Vagina (tissue), 2 donors: ENCODE data around the gene LUZP1. TPM values are rescaled to one million over a fixed set of nuclear protein-coding genes. Genes with fewer than 3 reads are reported as not detected.

ENCODE experiments used
- DNase-seq, 2 donors: peaks; one replicate each; pipeline ENCODE4 v3.0.0-alpha.2; 2017; ENCODE audit errors: extremely low spot score in 2 of 2
- H3K27ac ChIP-seq: fragments of 200-600 bp; sonication (generic); one replicate; pipeline ENCODE4 v1.5.1; 2019
- H3K27me3 ChIP-seq: fragments of 200-600 bp; sonication (generic); one replicate; pipeline ENCODE4 v1.5.1; 2019
- H3K36me3 ChIP-seq, 2 donors: fragments of 200-600 bp; sonication (generic); one replicate each; pipeline ENCODE4 v1.5.1; 2017 to 2019
- H3K4me1 ChIP-seq: fragments of 200-600 bp; sonication (generic); one replicate; pipeline ENCODE4 v1.5.1; 2019
- H3K4me3 ChIP-seq, 2 donors: fragments of 200-600 bp; sonication (generic); 1 replicate in 1 of 2; 2 replicates in 1 of 2; pipeline ENCODE4 v1.5.1; 2016 to 2019
- H3K9me3 ChIP-seq: fragments of 200-600 bp; sonication (generic); one replicate; pipeline ENCODE4 v1.5.1; 2019
- POLR2A ChIP-seq, 2 donors: fragments of 450-650 bp; IDR thresholded peaks; one replicate each; pipeline ENCODE4 v1.6.1; 2017; ENCODE audit warnings: antibody characterized with exemption in 2 of 2, mild to moderate bottlenecking in 2 of 2, moderate library complexity in 2 of 2
- POLR2AphosphoS5 ChIP-seq, 2 donors: sonication (generic); formaldehyde crosslinking; IDR thresholded peaks; one replicate each; pipeline ENCODE4 v1.9.0; 2017; ENCODE audit warnings: antibody characterized with exemption in 2 of 2, mild to moderate bottlenecking in 2 of 2, low read depth in 1 of 2; ENCODE audit not compliant: insufficient read depth in 1 of 2
- intact Hi-C: fragments of 100-400 bp; cut with DNase I; formaldehyde crosslinking; loops from one replicate; pipeline ENCODE4 v1.15.1; 2023
- total RNA-seq: library from RNA; depleted of rRNA; stranded (reverse); fragments of >200 nt; gene quantifications from one replicate; pipeline ENCODE4 v1.2.3, GENCODE V29; 2016
- TF ChIP-seq, protein P1 (sequence below), 3 experiments: fragments of 450-650 bp in 2 of 3; fragments of 200-600 bp in 1 of 3; sonication (generic) in 1 of 3; IDR thresholded peaks; one replicate each; pipeline ENCODE4 v1.5.1; 2017 to 2019; ENCODE audit warnings: antibody characterized with exemption in 3 of 3, mild to moderate bottlenecking in 2 of 3, moderate library complexity in 2 of 3

LUZP1 gene
- total RNA-seq, 1 donor from 2014 or later: 23.8 TPM

DNA sequence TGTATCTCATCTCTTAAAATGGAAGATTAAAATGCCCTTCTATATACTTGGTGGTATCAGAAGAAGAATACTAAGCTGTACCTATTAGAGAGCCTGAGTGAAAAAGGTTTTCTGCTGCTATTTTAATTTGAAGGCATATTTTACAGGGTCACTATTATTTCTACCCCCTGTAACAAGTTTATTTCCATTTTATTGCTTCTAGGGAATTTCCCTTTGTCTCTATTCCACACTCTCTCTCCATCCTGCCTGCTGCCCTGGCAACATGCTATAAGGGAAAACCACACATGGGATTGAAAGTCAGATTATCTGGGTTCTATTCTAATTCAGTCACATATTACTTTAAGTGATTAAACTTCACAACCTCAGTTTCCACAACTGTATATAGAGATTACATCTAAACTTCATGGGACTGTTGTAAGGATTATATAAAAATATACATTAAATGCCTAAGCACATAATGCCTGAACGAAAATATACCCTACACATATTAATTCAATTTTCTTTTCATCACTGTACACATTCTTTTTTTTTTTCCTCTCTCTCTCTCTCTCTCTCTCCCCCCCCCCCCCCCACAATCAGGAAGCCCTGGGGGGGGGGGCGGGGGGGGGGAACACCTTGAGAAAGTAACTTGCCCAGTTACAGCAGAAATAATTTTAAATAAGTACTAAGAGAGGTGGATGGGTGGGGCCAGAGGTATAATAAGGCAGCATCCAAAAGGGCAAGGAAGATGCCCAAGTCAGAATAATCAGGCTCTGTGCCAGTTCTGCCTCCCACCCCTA, 51.5 kb downstream of the LUZP1 start:
- H3K27ac ChIP-seq: no peak overlapping the region
- intact Hi-C loops: no loop called here
- no peaks in the 10 kb centered on the region for H3K27me3 ChIP-seq
- DNase-seq: no peak
- no peak overlapping the region for H3K4me3 ChIP-seq
- H3K4me1 ChIP-seq: peaks cover 86% of the 10 kb centered on the region
- TF ChIP-seq POLR2A (IDR thresholded peaks at IDR 0.05) (no peak), POLR2AphosphoS5 (IDR thresholded peaks at IDR 0.05; ENCODE audit: insufficient read depth in 1 of 2, low read depth in 1 of 2) (no peak)
- TF ChIP-seq, protein P1, sequence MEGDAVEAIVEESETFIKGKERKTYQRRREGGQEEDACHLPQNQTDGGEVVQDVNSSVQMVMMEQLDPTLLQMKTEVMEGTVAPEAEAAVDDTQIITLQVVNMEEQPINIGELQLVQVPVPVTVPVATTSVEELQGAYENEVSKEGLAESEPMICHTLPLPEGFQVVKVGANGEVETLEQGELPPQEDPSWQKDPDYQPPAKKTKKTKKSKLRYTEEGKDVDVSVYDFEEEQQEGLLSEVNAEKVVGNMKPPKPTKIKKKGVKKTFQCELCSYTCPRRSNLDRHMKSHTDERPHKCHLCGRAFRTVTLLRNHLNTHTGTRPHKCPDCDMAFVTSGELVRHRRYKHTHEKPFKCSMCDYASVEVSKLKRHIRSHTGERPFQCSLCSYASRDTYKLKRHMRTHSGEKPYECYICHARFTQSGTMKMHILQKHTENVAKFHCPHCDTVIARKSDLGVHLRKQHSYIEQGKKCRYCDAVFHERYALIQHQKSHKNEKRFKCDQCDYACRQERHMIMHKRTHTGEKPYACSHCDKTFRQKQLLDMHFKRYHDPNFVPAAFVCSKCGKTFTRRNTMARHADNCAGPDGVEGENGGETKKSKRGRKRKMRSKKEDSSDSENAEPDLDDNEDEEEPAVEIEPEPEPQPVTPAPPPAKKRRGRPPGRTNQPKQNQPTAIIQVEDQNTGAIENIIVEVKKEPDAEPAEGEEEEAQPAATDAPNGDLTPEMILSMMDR (IDR thresholded peaks at IDR 0.05): no peak
- no peaks in the 10 kb centered on the region for H3K36me3 ChIP-seq
- H3K9me3 ChIP-seq: no peaks in the 10 kb centered on the region

DNA sequence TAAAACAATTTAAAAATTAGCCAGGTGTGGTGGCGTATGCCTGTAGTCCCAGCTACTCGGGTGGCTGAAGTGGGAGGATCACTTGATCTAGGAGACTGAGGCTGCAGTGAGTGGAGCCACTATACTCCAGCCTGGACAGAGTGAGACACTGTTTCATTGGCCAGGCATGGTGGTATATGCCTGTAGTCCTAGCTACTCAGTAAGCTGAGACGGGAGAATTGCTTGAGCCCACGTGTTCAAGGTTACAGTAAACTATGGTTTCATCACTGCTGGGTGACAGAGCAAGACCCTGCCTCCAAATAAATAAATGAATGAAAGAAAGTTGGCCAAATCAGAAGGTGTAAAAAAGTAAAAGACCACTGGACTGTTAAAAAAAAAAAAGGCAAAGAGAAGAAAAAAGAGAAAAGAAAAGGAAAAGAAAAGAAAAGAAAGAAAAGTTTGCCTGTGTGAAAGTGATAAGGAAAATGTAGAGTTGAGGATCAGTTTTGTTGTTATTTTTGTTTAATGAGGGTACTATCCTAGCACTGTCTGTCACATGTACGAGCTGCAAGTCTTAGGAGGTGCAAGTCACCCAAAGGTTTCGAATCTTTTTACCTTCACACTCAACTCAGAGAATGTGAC, 52.3 kb downstream of the LUZP1 start:
- DNase-seq: no peak
- no peaks in the 10 kb centered on the region for H3K27me3 ChIP-seq
- H3K36me3 ChIP-seq: no peaks in the 10 kb centered on the region
- H3K27ac ChIP-seq: no peak overlapping the region
- H3K9me3 ChIP-seq: no peaks in the 10 kb centered on the region
- TF ChIP-seq, protein P1 (IDR thresholded peaks at IDR 0.05): no peak
- no peak for TF ChIP-seq POLR2AphosphoS5 (IDR thresholded peaks at IDR 0.05; ENCODE audit: insufficient read depth in 1 of 2, low read depth in 1 of 2)
- no peak for TF ChIP-seq POLR2A (IDR thresholded peaks at IDR 0.05)
- peaks cover 85% of the 10 kb centered on the region for H3K4me1 ChIP-seq
- no peak overlapping the region for H3K4me3 ChIP-seq
- intact Hi-C loops: no loop called here

DNA sequence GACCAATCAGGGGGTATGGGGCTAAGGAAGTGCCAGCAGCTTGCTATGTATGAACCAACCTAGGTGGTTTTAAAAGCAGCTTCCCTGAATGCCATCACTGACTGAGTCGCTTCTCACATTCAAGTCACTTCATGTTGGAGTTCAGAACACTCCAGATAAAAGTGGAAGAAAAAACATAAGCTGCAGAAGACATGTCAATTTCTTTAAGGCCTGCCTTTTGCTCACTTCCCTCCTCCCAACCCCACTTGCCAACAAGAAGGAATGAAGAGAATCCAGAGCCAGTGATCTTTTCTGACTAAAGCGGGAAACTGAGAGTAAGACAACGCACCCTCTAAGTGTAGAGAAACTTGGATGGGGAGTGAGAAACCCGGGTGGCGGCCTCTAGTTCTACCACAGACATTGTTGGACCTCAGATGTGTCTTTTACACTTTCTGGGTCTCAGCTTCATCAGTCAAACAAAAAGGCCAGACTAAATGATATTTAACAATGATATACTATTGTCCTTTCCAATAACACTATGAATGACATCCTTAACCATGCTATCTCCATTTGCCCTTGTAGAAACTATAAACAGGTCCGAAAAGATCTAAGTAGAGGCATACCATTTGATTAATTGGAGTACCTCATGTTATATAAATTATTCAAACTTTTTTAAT, 54.1 kb downstream of the LUZP1 start:
- TF ChIP-seq POLR2AphosphoS5 (IDR thresholded peaks at IDR 0.05; ENCODE audit: insufficient read depth in 1 of 2, low read depth in 1 of 2): no peak
- TF ChIP-seq, protein P1 (IDR thresholded peaks at IDR 0.05): no peak
- no peak for TF ChIP-seq POLR2A (IDR thresholded peaks at IDR 0.05)
- no peak for DNase-seq
- no peaks in the 10 kb centered on the region for H3K9me3 ChIP-seq
- H3K4me1 ChIP-seq: peaks cover 80% of the 10 kb centered on the region
- H3K36me3 ChIP-seq: no peaks in the 10 kb centered on the region
- H3K27ac ChIP-seq: peak overlapping the region; percentile 57
- H3K4me3 ChIP-seq: no peak overlapping the region
- intact Hi-C loops: no loop called here
- no peaks in the 10 kb centered on the region for H3K27me3 ChIP-seq

DNA sequence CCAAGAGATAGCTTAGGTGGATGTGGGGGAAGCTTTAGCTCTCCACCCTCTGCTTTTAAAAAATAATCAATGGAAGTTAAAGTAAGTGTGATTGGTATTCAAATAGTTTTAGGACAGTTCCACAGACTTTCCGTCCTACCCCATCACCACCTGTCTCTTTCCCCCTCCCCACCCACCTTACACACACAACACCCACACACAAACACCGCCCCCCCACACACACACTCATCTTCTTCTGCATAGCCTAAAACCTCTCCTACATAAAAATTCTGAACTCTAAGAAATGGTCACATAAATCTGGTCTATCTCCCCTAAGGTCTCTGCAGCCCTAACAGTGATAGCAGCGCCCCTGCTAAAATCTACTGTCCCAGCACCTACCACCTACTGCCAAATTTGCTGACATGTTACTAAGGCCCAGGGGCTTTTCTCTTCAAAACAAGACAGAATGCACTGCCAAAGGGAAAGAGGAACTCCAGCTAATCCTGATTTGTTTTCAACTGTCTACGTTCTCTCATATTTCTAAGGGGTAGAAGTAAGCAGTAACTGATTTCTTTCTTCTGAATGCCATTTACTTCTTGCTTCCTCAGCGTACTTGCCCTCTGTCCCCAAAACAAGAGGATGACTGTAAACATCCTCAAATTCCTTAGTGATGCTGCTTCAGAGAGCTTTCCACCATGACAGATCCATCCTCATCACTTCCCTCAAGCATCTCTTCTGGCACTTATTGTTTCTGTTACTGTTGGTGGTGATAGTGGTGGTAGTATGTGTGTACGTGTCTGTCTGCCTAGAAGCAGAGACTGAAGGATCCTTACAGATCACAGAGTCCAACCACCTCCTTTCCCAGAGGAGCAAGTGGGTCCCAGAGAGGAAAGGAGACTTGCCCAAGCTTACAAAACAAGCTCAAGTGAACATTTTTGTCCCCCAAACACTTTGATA, 56.8 kb downstream of the LUZP1 start:
- no peaks in the 10 kb centered on the region for H3K9me3 ChIP-seq
- peaks cover 0 to 14% of the 10 kb centered on the region in 2 donors for H3K36me3 ChIP-seq
- TF ChIP-seq, protein P1 (IDR thresholded peaks at IDR 0.05): no peak
- TF ChIP-seq POLR2AphosphoS5 (IDR thresholded peaks at IDR 0.05; ENCODE audit: insufficient read depth in 1 of 2, low read depth in 1 of 2): no peak
- no peak for TF ChIP-seq POLR2A (IDR thresholded peaks at IDR 0.05)
- DNase-seq: no peak
- no peak overlapping the region for H3K4me3 ChIP-seq
- H3K27ac ChIP-seq: no peak overlapping the region
- peaks cover 58% of the 10 kb centered on the region for H3K4me1 ChIP-seq
- intact Hi-C loops: no loop called here
- no peaks in the 10 kb centered on the region for H3K27me3 ChIP-seq
